Breast epithelium (tissue), 4 donors: ENCODE measurements around the gene C9orf153. TPM values are rescaled to one million over a fixed set of nuclear protein-coding genes. Genes with fewer than 3 reads are reported as not detected.
"Not testable (repeated sequence)": the region's sequence is repeated elsewhere in the genome, so short reads cannot be mapped to it uniquely, and the experiment has no call there.

Experiments used
- DNase-seq, 2 donors: peaks; one replicate each; pipeline ENCODE4 v3.0.0-alpha.2; 2019; ENCODE audit warnings: low spot score in 2 of 2
- H3K27ac ChIP-seq, 2 donors: fragments of 200-600 bp; sonication (generic) in 1 of 2; one replicate each; pipeline ENCODE4 v1.5.1; 2016 to 2019; ENCODE audit warnings: mild to moderate bottlenecking in 1 of 2
- H3K27me3 ChIP-seq, 2 donors: fragments of 200-600 bp; sonication (generic) in 1 of 2; one replicate each; pipeline versions ENCODE4 v1.5.1 to v1.6.0; 2017 to 2019; ENCODE audit warnings: control low read depth in 1 of 2, mild to moderate bottlenecking in 1 of 2
- H3K36me3 ChIP-seq: fragments of 200-600 bp; one replicate; pipeline ENCODE4 v1.5.1; 2019
- H3K4me1 ChIP-seq, 2 donors: fragments of 200-600 bp; sonication (generic); one replicate each; pipeline ENCODE4 v1.5.1; 2016 to 2019; ENCODE audit warnings: control low read depth in 1 of 2
- H3K4me3 ChIP-seq, 3 donors: fragments of 200-600 bp; sonication (generic); 1 replicate in 2 of 3; 2 replicates in 1 of 3; pipeline ENCODE4 v1.5.1; 2016 to 2019; ENCODE audit warnings: mild to moderate bottlenecking in 3 of 3, moderate library complexity in 2 of 3
- H3K9me3 ChIP-seq, 2 donors: fragments of 200-600 bp; sonication (generic) in 1 of 2; one replicate each; pipeline ENCODE4 v1.5.1; 2016 to 2019; ENCODE audit warnings: control low read depth in 1 of 2
- POLR2A ChIP-seq: fragments of 450-650 bp; IDR thresholded peaks from one replicate; pipeline ENCODE4 v1.6.1; 2016; ENCODE audit warnings: antibody characterized with exemption, mild to moderate bottlenecking, moderate library complexity
- POLR2AphosphoS5 ChIP-seq, 3 donors: sonication (generic); formaldehyde crosslinking; IDR thresholded peaks; one replicate each; pipeline ENCODE4 v1.6.1; 2017; ENCODE audit warnings: antibody characterized with exemption in 3 of 3
- intact Hi-C: fragments of 100-400 bp; cut with DNase I; formaldehyde crosslinking; loops from one replicate; pipeline ENCODE4 v1.15.1; 2023; ENCODE audit warnings: low total_unique reads
- total RNA-seq, 3 donors: library from RNA; depleted of rRNA; stranded (reverse); fragments of >200 nt; gene quantifications; one replicate each; pipeline ENCODE4 v1.1.0, GENCODE V29; 2016
- TF ChIP-seq, protein P1 (sequence below), 3 donors: fragments of 450-650 bp; IDR thresholded peaks; one replicate each; pipeline ENCODE4 v1.5.1; 2016 to 2017; ENCODE audit warnings: antibody characterized with exemption in 3 of 3, mild to moderate bottlenecking in 3 of 3, moderate library complexity in 3 of 3

The C9orf153 gene
- total RNA-seq, 3 donors from 2014 or later, result 0.59 to 0.80 (median 0.66) TPM

DNA sequence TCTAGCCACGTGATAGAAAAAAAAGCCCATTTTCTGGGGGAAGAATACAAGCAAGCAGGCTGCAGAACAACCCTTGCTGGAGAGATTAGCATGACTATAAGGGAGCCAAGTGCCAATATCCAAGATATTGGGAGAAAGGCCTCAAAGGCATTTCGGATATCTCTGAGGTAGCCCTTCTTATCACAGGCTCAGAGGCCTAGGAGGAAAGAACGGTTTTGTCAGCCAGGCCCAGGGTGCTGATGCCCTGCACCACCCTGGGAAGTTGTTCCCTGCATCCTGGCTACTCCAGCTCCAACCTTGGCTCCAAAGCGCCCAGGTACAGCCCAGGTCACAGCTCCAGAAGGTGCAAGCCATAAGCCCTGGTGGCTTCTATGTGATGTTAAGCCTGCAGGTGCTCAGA, 66.4 kb downstream of the C9orf153 start:
- no peaks in the 10 kb centered on the region for H3K27me3 ChIP-seq
- H3K36me3 ChIP-seq, result no peaks in the 10 kb centered on the region
- intact Hi-C loops, result no loop called here
- H3K4me3 ChIP-seq, result no peak overlapping the region
- H3K4me1 ChIP-seq, result no peaks in the 10 kb centered on the region
- H3K9me3 ChIP-seq, result peaks cover 20 to 30% of the 10 kb centered on the region in 2 donors
- H3K27ac ChIP-seq, result no peak overlapping the region
- DNase-seq, result no peak
- no peak for TF ChIP-seq POLR2A
- TF ChIP-seq, protein P1, sequence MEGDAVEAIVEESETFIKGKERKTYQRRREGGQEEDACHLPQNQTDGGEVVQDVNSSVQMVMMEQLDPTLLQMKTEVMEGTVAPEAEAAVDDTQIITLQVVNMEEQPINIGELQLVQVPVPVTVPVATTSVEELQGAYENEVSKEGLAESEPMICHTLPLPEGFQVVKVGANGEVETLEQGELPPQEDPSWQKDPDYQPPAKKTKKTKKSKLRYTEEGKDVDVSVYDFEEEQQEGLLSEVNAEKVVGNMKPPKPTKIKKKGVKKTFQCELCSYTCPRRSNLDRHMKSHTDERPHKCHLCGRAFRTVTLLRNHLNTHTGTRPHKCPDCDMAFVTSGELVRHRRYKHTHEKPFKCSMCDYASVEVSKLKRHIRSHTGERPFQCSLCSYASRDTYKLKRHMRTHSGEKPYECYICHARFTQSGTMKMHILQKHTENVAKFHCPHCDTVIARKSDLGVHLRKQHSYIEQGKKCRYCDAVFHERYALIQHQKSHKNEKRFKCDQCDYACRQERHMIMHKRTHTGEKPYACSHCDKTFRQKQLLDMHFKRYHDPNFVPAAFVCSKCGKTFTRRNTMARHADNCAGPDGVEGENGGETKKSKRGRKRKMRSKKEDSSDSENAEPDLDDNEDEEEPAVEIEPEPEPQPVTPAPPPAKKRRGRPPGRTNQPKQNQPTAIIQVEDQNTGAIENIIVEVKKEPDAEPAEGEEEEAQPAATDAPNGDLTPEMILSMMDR (IDR thresholded peaks at IDR 0.05), result no peak
- TF ChIP-seq POLR2AphosphoS5 (IDR thresholded peaks at IDR 0.05), result no peak

DNA sequence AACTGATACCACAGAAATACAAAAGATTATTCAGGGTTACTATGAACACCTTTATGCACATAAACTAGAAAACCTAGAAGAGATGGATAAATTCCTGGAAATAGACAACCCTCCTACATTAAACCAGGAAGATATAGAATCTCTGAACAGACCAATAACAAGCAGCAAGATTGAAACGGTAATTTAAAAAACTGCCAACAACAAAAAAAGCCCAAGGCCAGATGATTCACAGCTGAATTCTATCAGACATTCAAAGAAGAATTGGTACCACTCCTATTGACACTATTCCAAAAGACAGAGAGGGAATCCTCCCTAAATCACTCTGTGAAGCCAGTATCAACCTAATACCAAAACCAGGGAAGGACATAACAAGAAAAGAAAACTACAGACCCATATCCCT, 68.8 kb downstream of the C9orf153 start:
- intact Hi-C loops, H3K4me1 ChIP-seq, DNase-seq, H3K4me3 ChIP-seq, H3K27me3 ChIP-seq, H3K36me3 ChIP-seq, H3K27ac ChIP-seq: not testable (repeated sequence)
- H3K9me3 ChIP-seq, result peaks cover 20 to 30% of the 10 kb centered on the region in 2 donors

GRCh38 chr9:86187121-86187520, 72.3 kb downstream of the C9orf153 start:
- DNase-seq, result no peak
- no peak for TF ChIP-seq POLR2A
- TF ChIP-seq, protein P1 (IDR thresholded peaks at IDR 0.05), result no peak
- TF ChIP-seq POLR2AphosphoS5 (IDR thresholded peaks at IDR 0.05), result no peak
- intact Hi-C loops, result no loop called here

GRCh38 chr9:86186696-86187095, 72.8 kb downstream of the C9orf153 start:
- TF ChIP-seq, protein P1 (IDR thresholded peaks at IDR 0.05), result no peak
- no peak for TF ChIP-seq POLR2A
- TF ChIP-seq POLR2AphosphoS5 (IDR thresholded peaks at IDR 0.05), result no peak
- Histone ChIP-seq H3K4me3 (no peak overlapping the region), H3K4me1 (no peaks in the 10 kb centered on the region), H3K36me3 (no peaks in the 10 kb centered on the region), H3K27ac (no peak overlapping the region), H3K9me3 (peaks cover under 1 to 9% of the 10 kb centered on the region in 2 donors), H3K27me3 (no peaks in the 10 kb centered on the region)
- DNase-seq, result no peak
- intact Hi-C loops, result no loop called here

More at GRCh38 chr9:86187121-86187520, 72.3 kb downstream of the C9orf153 start:
- Histone ChIP-seq H3K4me1 (no peaks in the 10 kb centered on the region), H3K4me3 (no peak overlapping the region), H3K27me3 (no peaks in the 10 kb centered on the region), H3K9me3 (peaks cover 5 to 13% of the 10 kb centered on the region in 2 donors), H3K36me3 (no peaks in the 10 kb centered on the region), H3K27ac (no peak overlapping the region)

- no peaks in the 10 kb centered on the region for H3K36me3 ChIP-seq
- no peak for DNase-seq
- H3K4me3 ChIP-seq, result no peak overlapping the region
- H3K9me3 ChIP-seq, result peaks cover 0 to 9% of the 10 kb centered on the region in 2 donors
- no peaks in the 10 kb centered on the region for H3K27me3 ChIP-seq
- H3K27ac ChIP-seq, result no peak overlapping the region
- intact Hi-C loops, result no loop called here
- TF ChIP-seq, protein P1 (IDR thresholded peaks at IDR 0.05), result no peak
- no peak for TF ChIP-seq POLR2A
- no peak for TF ChIP-seq POLR2AphosphoS5 (IDR thresholded peaks at IDR 0.05)
- no peaks in the 10 kb centered on the region for H3K4me1 ChIP-seq
These were observed 73.6 kb downstream of the C9orf153 start for GRCh38 chr9:86185872-86186271.

GRCh38 chr9:86184138-86184524, 75.3 kb downstream of the C9orf153 start:
- TF ChIP-seq, protein P1 (IDR thresholded peaks at IDR 0.05), result no peak
- TF ChIP-seq POLR2AphosphoS5 (IDR thresholded peaks at IDR 0.05) (no peak), POLR2A (no peak)
- H3K4me3 ChIP-seq, result no peak overlapping the region
- no peaks in the 10 kb centered on the region for H3K27me3 ChIP-seq
- peaks cover 0 to 8% of the 10 kb centered on the region in 2 donors for H3K9me3 ChIP-seq
- H3K27ac ChIP-seq, result no peak overlapping the region
- H3K4me1 ChIP-seq, result no peaks in the 10 kb centered on the region
- no peaks in the 10 kb centered on the region for H3K36me3 ChIP-seq
- DNase-seq, result no peak
- intact Hi-C loops, result no loop called here
